HEK293 (cell line): ENCODE measurements around the gene CDCP2.
A peak's percentile ranks its signal among the peaks of the same experiment; 100 is the strongest.

ENCODE experiments used
- CTCF ChIA-PET: fragments of 350-600 bp; formaldehyde crosslinking; extraction: SDS; loops from one replicate; lab custom pipeline; 2021; ENCODE audit warnings: antibody characterized with exemption; lab: Yijun Ruan, JAX
- POLR2A ChIA-PET: fragments of 300-600 bp; formaldehyde crosslinking; extraction: SDS; loops from one replicate; lab custom pipeline; 2020; ENCODE audit warnings: antibody characterized with exemption, inconsistent platforms; lab: Yijun Ruan, JAX
- H3K27ac ChIP-seq: fragments of 200-500 bp; sonication (Bioruptor generic); 2 replicates; pipeline ENCODE4 v1.5.1; 2014; ENCODE audit warnings: low read depth, low read length, control low read depth, inconsistent platforms; ENCODE audit errors: extremely low read depth
- H3K36me3 ChIP-seq, 2 experiments: fragments of 200-500 bp in 1 of 2; sonication (Bioruptor generic) in 1 of 2; 1 replicate in 1 of 2; 2 replicates in 1 of 2; pipeline ENCODE4 v1.5.1; 2014 to 2017; ENCODE audit warnings: inconsistent platforms in 2 of 2, low read length in 2 of 2; ENCODE audit not compliant: control insufficient read depth in 2 of 2, insufficient read depth in 1 of 2
- H3K4me1 ChIP-seq: fragments of 200-500 bp; sonication (Bioruptor generic); 2 replicates; pipeline ENCODE4 v1.5.1; 2014; ENCODE audit warnings: mild to moderate bottlenecking, low read length, inconsistent platforms; ENCODE audit not compliant: control insufficient read depth, insufficient read depth
- H3K4me3 ChIP-seq: 2 replicates; pipeline ENCODE4 v1.5.1; 2011; ENCODE audit warnings: low read depth, mild to moderate bottlenecking, control low read depth, low read length, moderate library complexity
- H3K9me3 ChIP-seq: fragments of 200-500 bp; sonication (Bioruptor generic); 2 replicates; pipeline ENCODE4 v1.5.1; 2014; ENCODE audit warnings: low read depth, low read length, inconsistent platforms; ENCODE audit not compliant: control insufficient read depth, insufficient read depth
- GLI2 ChIP-seq: fragments of 450-650 bp; formaldehyde crosslinking; IDR thresholded peaks from 2 replicates; pipeline ENCODE4; 2017; ENCODE audit warnings: missing biosample characterization, missing genetic modification characterization, low read depth, borderline replicate concordance
- HOXD13 ChIP-seq: sonication (generic); formaldehyde crosslinking; IDR thresholded peaks from 2 replicates; pipeline ENCODE4 v1.8.0; 2022; ENCODE audit warnings: missing genetic modification reagents, borderline replicate concordance
- IKZF3 ChIP-seq: fragments of 450-650 bp; IDR thresholded peaks from 2 replicates; pipeline ENCODE4 v1.5.0; 2018; ENCODE audit warnings: missing biosample characterization, mild to moderate bottlenecking, missing genetic modification characterization, moderate library complexity
- PATZ1 ChIP-seq: fragments of 450-650 bp; formaldehyde crosslinking; IDR thresholded peaks from 2 replicates; pipeline ENCODE4 v1.5.1; 2016; ENCODE audit warnings: missing biosample characterization, missing genetic modification characterization
- SCRT2 ChIP-seq: fragments of 450-650 bp; formaldehyde crosslinking; IDR thresholded peaks from 2 replicates; pipeline ENCODE4 v1.5.1; 2016; ENCODE audit warnings: missing biosample characterization, missing genetic modification characterization
- ZBTB1 ChIP-seq: fragments of 450-650 bp; formaldehyde crosslinking; IDR thresholded peaks from 2 replicates; pipeline ENCODE4 v1.5.1; 2016; ENCODE audit warnings: missing biosample characterization, missing genetic modification characterization
- ZBTB21 ChIP-seq: fragments of 450-650 bp; formaldehyde crosslinking; IDR thresholded peaks from 2 replicates; pipeline ENCODE4 v1.5.1; 2017; ENCODE audit warnings: missing biosample characterization, missing genetic modification characterization
- ZBTB8A ChIP-seq: fragments of 450-650 bp; formaldehyde crosslinking; IDR thresholded peaks from 2 replicates; pipeline ENCODE4 v1.5.1; 2016; ENCODE audit warnings: missing biosample characterization, missing genetic modification characterization
- ZFP41 ChIP-seq: fragments of 450-650 bp; formaldehyde crosslinking; IDR thresholded peaks from 2 replicates; pipeline ENCODE4 v1.5.1; 2016; ENCODE audit warnings: missing biosample characterization, missing genetic modification characterization, borderline replicate concordance
- ZNF138 ChIP-seq: fragments of 450-650 bp; formaldehyde crosslinking; IDR thresholded peaks from 2 replicates; pipeline ENCODE4 v1.5.1; 2016; ENCODE audit warnings: missing biosample characterization, missing genetic modification characterization, borderline replicate concordance
- ZNF169 ChIP-seq: fragments of 450-650 bp; formaldehyde crosslinking; IDR thresholded peaks from 2 replicates; pipeline ENCODE4 v1.5.1; 2016; ENCODE audit warnings: missing biosample characterization, missing genetic modification characterization
- ZNF174 ChIP-seq: fragments of 450-650 bp; formaldehyde crosslinking; IDR thresholded peaks from 2 replicates; pipeline ENCODE4 v1.5.0; 2017; ENCODE audit warnings: missing biosample characterization, mild to moderate bottlenecking, missing genetic modification characterization
- ZNF175 ChIP-seq: fragments of 450-650 bp; formaldehyde crosslinking; IDR thresholded peaks from 2 replicates; pipeline ENCODE4 v1.5.1; 2016; ENCODE audit warnings: missing biosample characterization, missing genetic modification characterization
- ZNF266 ChIP-seq: fragments of 450-650 bp; formaldehyde crosslinking; IDR thresholded peaks from 2 replicates; pipeline ENCODE4 v1.5.1; 2016; ENCODE audit warnings: missing biosample characterization, missing genetic modification characterization, low read depth
- ZNF335 ChIP-seq: fragments of 450-650 bp; formaldehyde crosslinking; conservative IDR thresholded peaks from 2 replicates; pipeline ENCODE4 v1.5.1; 2016; ENCODE audit warnings: missing biosample characterization, missing genetic modification characterization
- ZNF510 ChIP-seq: fragments of 450-650 bp; formaldehyde crosslinking; IDR thresholded peaks from 2 replicates; pipeline ENCODE4 v1.5.1; 2018; ENCODE audit warnings: mild to moderate bottlenecking, missing genetic modification characterization, missing biosample characterization; ENCODE audit not compliant: insufficient replicate concordance
- ZNF521 ChIP-seq: fragments of 450-650 bp; formaldehyde crosslinking; IDR thresholded peaks from 2 replicates; pipeline ENCODE4 v1.5.1; 2017; ENCODE audit warnings: missing biosample characterization, mild to moderate bottlenecking, missing genetic modification characterization
- ZNF621 ChIP-seq: fragments of 450-650 bp; formaldehyde crosslinking; IDR thresholded peaks from 2 replicates; pipeline ENCODE4 v1.5.1; 2017; ENCODE audit warnings: missing biosample characterization, missing genetic modification characterization
- ZNF692 ChIP-seq: fragments of 450-650 bp; formaldehyde crosslinking; IDR thresholded peaks from 2 replicates; pipeline ENCODE4 v1.5.1; 2016; ENCODE audit warnings: missing biosample characterization, missing genetic modification characterization
- ZNF768 ChIP-seq: fragments of 450-650 bp; formaldehyde crosslinking; IDR thresholded peaks from 2 replicates; pipeline ENCODE4 v1.5.1; 2018; ENCODE audit warnings: missing biosample characterization, mild to moderate bottlenecking, missing genetic modification characterization
- ZNF791 ChIP-seq: fragments of 450-650 bp; formaldehyde crosslinking; IDR thresholded peaks from 2 replicates; pipeline ENCODE4 v1.5.1; 2016; ENCODE audit warnings: missing biosample characterization, missing genetic modification characterization
- ZSCAN30 ChIP-seq: fragments of 450-650 bp; IDR thresholded peaks from 2 replicates; pipeline ENCODE4 v1.5.1; 2018; ENCODE audit warnings: missing biosample characterization, mild to moderate bottlenecking, missing genetic modification characterization, moderate library complexity
- TF ChIP-seq, protein P1 (sequence below): fragments of 450-650 bp; IDR thresholded peaks from 2 replicates; pipeline ENCODE4 v1.5.1; 2018; ENCODE audit warnings: missing biosample characterization, missing genetic modification characterization
- TF ChIP-seq, protein P2 (sequence below): fragments of 450-650 bp; formaldehyde crosslinking; IDR thresholded peaks from 2 replicates; pipeline ENCODE4 v1.5.1; 2016; ENCODE audit warnings: missing biosample characterization, missing genetic modification characterization

CDCP2 gene

GRCh38 chr1:54112027-54112426, 40.8 kb downstream of the CDCP2 start:
- no peaks in the 10 kb centered on the region for H3K9me3 ChIP-seq
- POLR2A ChIA-PET: no interaction called here
- TF ChIP-seq ZFP41 (tag by site-specific recombination) (no peak), GLI2 (tag by site-specific recombination) (no peak), ZNF335 (no peak), ZNF266 (tag by site-specific recombination) (no peak), HOXD13 (CRISPR knock-in tag) (no peak), ZBTB8A (tag by site-specific recombination) (no peak), ZNF169 (tag by site-specific recombination) (no peak), ZNF174 (tag by site-specific recombination) (no peak), IKZF3 (tag by site-specific recombination) (no peak)
- no peak overlapping the region for H3K4me3 ChIP-seq
- no peaks in the 10 kb centered on the region for H3K36me3 ChIP-seq
- CTCF ChIA-PET: interaction anchor here (0.6 to 1.0 kb wide), 3 partner anchors 9 to 233 kb away, joined by 3 read pairs; no protein-coding TSS in a partner anchor
- no peaks in the 10 kb centered on the region for H3K4me1 ChIP-seq
- H3K27ac ChIP-seq: no peak overlapping the region

- Histone ChIP-seq H3K4me1 (no peaks in the 10 kb centered on the region), H3K27ac (no peak overlapping the region), H3K36me3 (no peaks in the 10 kb centered on the region), H3K4me3 (no peak overlapping the region), H3K9me3 (no peaks in the 10 kb centered on the region)
- TF ChIP-seq ZNF175 (tag by site-specific recombination): no peak
- TF ChIP-seq, protein P1, sequence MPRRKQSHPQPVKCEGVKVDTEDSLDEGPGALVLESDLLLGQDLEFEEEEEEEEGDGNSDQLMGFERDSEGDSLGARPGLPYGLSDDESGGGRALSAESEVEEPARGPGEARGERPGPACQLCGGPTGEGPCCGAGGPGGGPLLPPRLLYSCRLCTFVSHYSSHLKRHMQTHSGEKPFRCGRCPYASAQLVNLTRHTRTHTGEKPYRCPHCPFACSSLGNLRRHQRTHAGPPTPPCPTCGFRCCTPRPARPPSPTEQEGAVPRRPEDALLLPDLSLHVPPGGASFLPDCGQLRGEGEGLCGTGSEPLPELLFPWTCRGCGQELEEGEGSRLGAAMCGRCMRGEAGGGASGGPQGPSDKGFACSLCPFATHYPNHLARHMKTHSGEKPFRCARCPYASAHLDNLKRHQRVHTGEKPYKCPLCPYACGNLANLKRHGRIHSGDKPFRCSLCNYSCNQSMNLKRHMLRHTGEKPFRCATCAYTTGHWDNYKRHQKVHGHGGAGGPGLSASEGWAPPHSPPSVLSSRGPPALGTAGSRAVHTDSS: peak; percentile 65
- ChIA-PET POLR2A (no interaction called here), CTCF (interaction anchor here (0.7 to 1.0 kb wide), 2 partner anchors 10 to 233 kb away, joined by 3 read pairs; no protein-coding TSS in a partner anchor)
These were observed 41.2 kb downstream of the CDCP2 start for GRCh38 chr1:54111624-54112023.

GRCh38 chr1:54110996-54111395, 41.8 kb downstream of the CDCP2 start:
- POLR2A ChIA-PET: no interaction called here
- CTCF ChIA-PET: interaction anchor here (1.0 kb wide), 1 partner anchor 10 kb away, joined by 3 read pairs; no protein-coding TSS in a partner anchor

More at GRCh38 chr1:54110996-54111395, 41.8 kb downstream of the CDCP2 start:
- no peak for TF ChIP-seq ZBTB21 (tag by site-specific recombination)
- TF ChIP-seq ZNF138 (tag by site-specific recombination): no peak
- TF ChIP-seq ZNF335: no peak
- TF ChIP-seq ZNF521 (tag by site-specific recombination): no peak
- no peak for TF ChIP-seq ZNF510 (tag by site-specific recombination)
- no peak for TF ChIP-seq ZNF169 (tag by site-specific recombination)
- TF ChIP-seq ZNF692 (tag by site-specific recombination): no peak
- no peak for TF ChIP-seq ZNF621
- no peak for TF ChIP-seq SCRT2 (tag by site-specific recombination)
- TF ChIP-seq PATZ1 (tag by site-specific recombination): no peak
- TF ChIP-seq ZBTB1: no peak
- no peak for TF ChIP-seq ZSCAN30
- no peak for TF ChIP-seq ZNF791
- TF ChIP-seq, protein P2, sequence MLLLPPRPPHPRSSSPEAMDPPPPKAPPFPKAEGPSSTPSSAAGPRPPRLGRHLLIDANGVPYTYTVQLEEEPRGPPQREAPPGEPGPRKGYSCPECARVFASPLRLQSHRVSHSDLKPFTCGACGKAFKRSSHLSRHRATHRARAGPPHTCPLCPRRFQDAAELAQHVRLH: no peak
- TF ChIP-seq ZNF768 (tag by site-specific recombination): no peak
- no peak overlapping the region for H3K4me3 ChIP-seq
- H3K36me3 ChIP-seq: no peaks in the 10 kb centered on the region
- H3K4me1 ChIP-seq: no peaks in the 10 kb centered on the region
- H3K27ac ChIP-seq: no peak overlapping the region
- no peaks in the 10 kb centered on the region for H3K9me3 ChIP-seq
